GM23338 (cell line): Measurements from ENCODE around the gene GHR. TPM values are rescaled to one million over a fixed set of nuclear protein-coding genes. Genes with fewer than 3 reads are reported as not detected.

Experiments used
- ATAC-seq: fragments of 200-7000 bp; cut with Tn5 transposase; 3 replicates; pipeline ENCODE4 v1.9.1; 2020
- DNase-seq: peaks from one replicate; pipeline ENCODE4 v3.0.0-alpha.2; 2015; ENCODE audit warnings: low spot score
- H2AFZ ChIP-seq: fragments of 200-600 bp; sonication (generic); 2 replicates; pipeline ENCODE4 v1.8.0; 2016; ENCODE audit warnings: antibody characterized with exemption, mild to moderate bottlenecking, moderate library complexity
- H3F3A ChIP-seq: fragments of 200-600 bp; sonication (generic); replicated peaks from 2 replicates; pipeline ENCODE4 v1.8.0; 2017; ENCODE audit warnings: antibody characterized with exemption, mixed run types, low read depth
- H3K27ac ChIP-seq: fragments of 200-600 bp; sonication (generic); 2 replicates; pipeline ENCODE4 v1.6.1; 2016; ENCODE audit warnings: low read depth
- H3K27me3 ChIP-seq: fragments of 200-600 bp; sonication (generic); 2 replicates; pipeline ENCODE4 v1.8.0; 2016; ENCODE audit warnings: mild to moderate bottlenecking, mixed run types, moderate library complexity; ENCODE audit not compliant: insufficient read depth
- H3K36me3 ChIP-seq: fragments of 200-600 bp; sonication (generic); 2 replicates; pipeline ENCODE4 v1.8.0; 2016; ENCODE audit warnings: mild to moderate bottlenecking; ENCODE audit not compliant: insufficient read depth
- H3K4me1 ChIP-seq: fragments of 200-600 bp; sonication (generic); 2 replicates; pipeline ENCODE4 v1.8.0; 2016; ENCODE audit warnings: mild to moderate bottlenecking, moderate library complexity; ENCODE audit not compliant: insufficient read depth
- H3K4me2 ChIP-seq: fragments of 200-600 bp; sonication (generic); 2 replicates; pipeline ENCODE4 v1.7.1; 2017; ENCODE audit warnings: mixed run types
- H3K4me3 ChIP-seq: fragments of 200-600 bp; sonication (generic); 2 replicates; pipeline ENCODE4 v1.6.1; 2016; ENCODE audit warnings: mixed run types
- H3K79me2 ChIP-seq: fragments of 200-600 bp; sonication (generic); replicated peaks from 2 replicates; pipeline ENCODE4 v1.8.0; 2017; ENCODE audit warnings: mild to moderate bottlenecking; ENCODE audit not compliant: insufficient read depth
- H3K9me2 ChIP-seq: fragments of 200-600 bp; sonication (generic); 2 replicates; pipeline ENCODE4 v1.8.0; 2017; ENCODE audit not compliant: insufficient read depth
- H4K20me1 ChIP-seq: fragments of 200-600 bp; sonication (generic); replicated peaks from 2 replicates; pipeline ENCODE4 v1.8.0; 2017; ENCODE audit warnings: mild to moderate bottlenecking; ENCODE audit not compliant: insufficient read depth
- H3K27ac Mint-ChIP-seq: 2 replicates; pipeline ENCODE4 v1.8.0; 2020; ENCODE audit warnings: inconsistent platforms, mild to moderate bottlenecking, moderate library complexity, mixed read lengths
- H3K27me3 Mint-ChIP-seq: 3 replicates; pipeline ENCODE4 v1.8.0; 2022; ENCODE audit warnings: low read depth, mild to moderate bottlenecking, moderate library complexity, mixed read lengths, inconsistent platforms; ENCODE audit not compliant: insufficient read depth, poor library complexity
- H3K36me3 Mint-ChIP-seq: 3 replicates; pipeline ENCODE4 v1.8.0; 2021; ENCODE audit warnings: low read depth, mild to moderate bottlenecking, inconsistent platforms, moderate library complexity, mixed read lengths
- H3K4me1 Mint-ChIP-seq: 3 replicates; pipeline ENCODE4 v1.8.0; 2020; ENCODE audit warnings: mild to moderate bottlenecking, inconsistent platforms, mixed read lengths
- H3K4me3 Mint-ChIP-seq: 3 replicates; pipeline ENCODE4 v1.8.0; 2021; ENCODE audit warnings: moderate library complexity, mild to moderate bottlenecking, inconsistent platforms, mixed read lengths
- H3K9me3 Mint-ChIP-seq: 3 replicates; pipeline ENCODE4 v1.8.0; 2020; ENCODE audit warnings: moderate library complexity, mild to moderate bottlenecking, inconsistent platforms, mixed read lengths
- CREB1 ChIP-seq: fragments of 250-450 bp; sonication (Bioruptor Pico); IDR thresholded peaks from 2 replicates; pipeline ENCODE4 v1.5.0; 2020; ENCODE audit warnings: low read depth, mild to moderate bottlenecking, moderate library complexity
- CTCF ChIP-seq, 2 experiments: fragments of 200-600 bp in 1 of 2; sonication (generic) in 1 of 2; conservative IDR thresholded peaks; 2 replicates each; pipeline versions ENCODE4 v1.5.1 to v1.6.1; 2016 to 2017; ENCODE audit warnings: antibody characterized with exemption in 2 of 2, low read depth in 2 of 2, mild to moderate bottlenecking in 2 of 2, moderate library complexity in 1 of 2
- ETS1 ChIP-seq: IDR thresholded peaks from 2 replicates; pipeline ENCODE4 v1.6.1; 2016; ENCODE audit warnings: antibody characterized with exemption
- EZH2 ChIP-seq: fragments of 200-600 bp; sonication (generic); IDR thresholded peaks from one replicate; pipeline ENCODE4 v1.8.0; 2017; ENCODE audit warnings: antibody characterized with exemption, mild to moderate bottlenecking, low read depth; ENCODE audit not compliant: unreplicated experiment
- EZH2phosphoT487 ChIP-seq: fragments of 200-600 bp; sonication (generic); IDR thresholded peaks from one replicate; pipeline ENCODE4 v1.8.1; 2018; ENCODE audit warnings: antibody characterized with exemption; ENCODE audit not compliant: unreplicated experiment
- JUNB ChIP-seq: IDR thresholded peaks from one replicate; pipeline ENCODE4 v1.6.1; 2016; ENCODE audit warnings: antibody characterized with exemption; ENCODE audit not compliant: unreplicated experiment
- NANOG ChIP-seq: IDR thresholded peaks from 2 replicates; pipeline ENCODE4 v1.6.1; 2016; ENCODE audit warnings: antibody characterized with exemption, borderline replicate concordance
- POLR2AphosphoS5 ChIP-seq: IDR thresholded peaks from 2 replicates; pipeline ENCODE4 v1.6.1; 2016; ENCODE audit warnings: antibody characterized with exemption, low read depth
- REST ChIP-seq: IDR thresholded peaks from one replicate; pipeline ENCODE4 v1.6.1; 2018; ENCODE audit warnings: antibody characterized with exemption; ENCODE audit not compliant: unreplicated experiment
- STAT1 ChIP-seq: IDR thresholded peaks from one replicate; pipeline ENCODE4 v1.6.1; 2016; ENCODE audit warnings: antibody characterized with exemption; ENCODE audit not compliant: unreplicated experiment
- ZNF114 ChIP-seq: fragments of 250-450 bp; sonication (Bioruptor Pico); IDR thresholded peaks from 2 replicates; pipeline ENCODE4 v1.5.0; 2020; ENCODE audit warnings: mild to moderate bottlenecking, moderate library complexity
- ZNF331 ChIP-seq: fragments of 250-450 bp; sonication (Bioruptor Pico); IDR thresholded peaks from 2 replicates; pipeline ENCODE4 v1.5.0; 2020; ENCODE audit warnings: low read depth, mild to moderate bottlenecking, moderate library complexity
- ZNF462 ChIP-seq: fragments of 250-450 bp; sonication (Bioruptor Pico); IDR thresholded peaks from 2 replicates; pipeline ENCODE4 v1.5.0; 2020; ENCODE audit warnings: mild to moderate bottlenecking, moderate library complexity
- polyA plus RNA-seq: library from polyadenylated mRNA; unstranded; fragments of >200 nt; fragmentation: Nextera tagmentation; extraction: Ambion mirVana; gene quantifications from 2 replicates; pipeline ENCODE4 v1.2.1, GENCODE V29; 2016
- total RNA-seq: library from RNA; depleted of rRNA; stranded (reverse); fragments of >200 nt; shearing (Covaris generic); gene quantifications from 2 replicates; pipeline ENCODE4 v1.2.3, GENCODE V29; 2014

Gene GHR
- total and polyA plus RNA-seq, 2 experiments from 2014 or later: 0.21 to 1.9 TPM

GRCh38 chr5:42490831-42491230, 67.6 kb downstream of the GHR start:
- no peak overlapping the region for H3K4me3 ChIP-seq
- H4K20me1 ChIP-seq: no peaks in the 10 kb centered on the region
- TF ChIP-seq EZH2 (no peak), REST (no peak), CTCF (conservative IDR thresholded peaks at IDR 0.05; ENCODE audit: low read depth in 2 of 2) (no peak), EZH2phosphoT487 (no peak), NANOG (no peak), ZNF462 (CRISPR knock-in tag) (no peak), JUNB (no peak), ETS1 (no peak), POLR2AphosphoS5 (no peak), ZNF331 (CRISPR knock-in tag) (no peak), STAT1 (no peak), ZNF114 (CRISPR knock-in tag) (no peak), CREB1 (no peak)
- no peaks in the 10 kb centered on the region for H3K79me2 ChIP-seq
- H3K27me3 Mint-ChIP-seq: peaks cover 1% of the 10 kb centered on the region
- H3K27ac Mint-ChIP-seq: no peak overlapping the region
- no peak for ATAC-seq
- H3K36me3 Mint-ChIP-seq: no peaks in the 10 kb centered on the region
- H3F3A ChIP-seq: no peaks in the 10 kb centered on the region
- no peaks in the 10 kb centered on the region for H3K36me3 ChIP-seq
- no peaks in the 10 kb centered on the region for H3K4me1 ChIP-seq
- H3K4me3 Mint-ChIP-seq: no peak overlapping the region
- H3K9me2 ChIP-seq: peaks cover 14% of the 10 kb centered on the region
- no peak for DNase-seq
- no peak overlapping the region for H3K4me2 ChIP-seq
- no peaks in the 10 kb centered on the region; the same call in 2 of the 3 replicates for H3K4me1 Mint-ChIP-seq
- H3K27ac ChIP-seq: no peak overlapping the region
- no peaks in the 10 kb centered on the region for H3K27me3 ChIP-seq
- H3K9me3 Mint-ChIP-seq: peaks cover 15% of the 10 kb centered on the region
- H2AFZ ChIP-seq: no peak overlapping the region
